GM12892 (cell line): ENCODE results near the gene CST6.

Experiments used
- DNase-seq: peaks from one replicate; pipeline ENCODE4 v3.0.0; 2011; ENCODE audit not compliant: insufficient read length
- FAIRE-seq: peaks from 2 replicates; lab custom pipeline; 2011; peaks lifted over from hg19 to GRCh38; lab: Jason Lieb, UNC
- POLR2A ChIP-seq: IDR thresholded peaks from 2 replicates; pipeline ENCODE4 v1.6.1; 2011; ENCODE audit warnings: low read depth, low read length, control low read depth
- POLR2AphosphoS5 ChIP-seq: IDR thresholded peaks from 2 replicates; pipeline ENCODE4 v1.6.1; 2011; ENCODE audit warnings: low read depth, low read length, control low read depth
- TAF1 ChIP-seq: IDR thresholded peaks from 2 replicates; pipeline ENCODE4 v1.6.1; 2011; ENCODE audit warnings: low read depth, mild to moderate bottlenecking, control low read depth, low read length, borderline replicate concordance

Gene CST6

DNA sequence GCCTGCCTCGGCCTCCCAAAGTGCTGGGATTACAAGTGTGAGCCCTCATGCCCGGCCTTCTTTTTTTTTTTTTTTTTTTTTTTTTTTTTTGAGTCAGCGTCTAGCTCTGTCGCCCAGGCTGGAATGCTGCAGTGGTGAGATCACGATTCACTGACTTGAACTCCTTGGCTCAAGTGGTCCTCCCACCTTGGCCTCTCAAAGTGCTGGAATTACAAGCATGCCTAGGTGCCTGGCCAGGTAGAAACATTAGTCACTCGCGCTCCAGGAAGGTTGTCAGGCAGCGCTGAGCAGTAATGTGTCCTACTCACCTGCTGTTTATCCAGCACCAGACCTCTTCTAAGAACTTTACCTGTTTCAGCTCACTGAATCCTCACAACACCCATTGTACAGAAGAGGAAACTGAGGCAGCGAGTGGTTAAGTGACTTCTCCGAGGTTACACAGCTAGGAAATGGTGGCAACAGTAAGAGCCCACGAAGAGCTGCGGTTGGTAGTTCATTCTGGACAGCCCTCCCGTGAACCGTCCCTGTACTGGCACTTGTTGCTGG, 496 bp upstream of the CST6 start:
- FAIRE-seq (no peak), DNase-seq (no peak)
- TF ChIP-seq POLR2A (no peak), TAF1 (no peak), POLR2AphosphoS5 (no peak)

DNA sequence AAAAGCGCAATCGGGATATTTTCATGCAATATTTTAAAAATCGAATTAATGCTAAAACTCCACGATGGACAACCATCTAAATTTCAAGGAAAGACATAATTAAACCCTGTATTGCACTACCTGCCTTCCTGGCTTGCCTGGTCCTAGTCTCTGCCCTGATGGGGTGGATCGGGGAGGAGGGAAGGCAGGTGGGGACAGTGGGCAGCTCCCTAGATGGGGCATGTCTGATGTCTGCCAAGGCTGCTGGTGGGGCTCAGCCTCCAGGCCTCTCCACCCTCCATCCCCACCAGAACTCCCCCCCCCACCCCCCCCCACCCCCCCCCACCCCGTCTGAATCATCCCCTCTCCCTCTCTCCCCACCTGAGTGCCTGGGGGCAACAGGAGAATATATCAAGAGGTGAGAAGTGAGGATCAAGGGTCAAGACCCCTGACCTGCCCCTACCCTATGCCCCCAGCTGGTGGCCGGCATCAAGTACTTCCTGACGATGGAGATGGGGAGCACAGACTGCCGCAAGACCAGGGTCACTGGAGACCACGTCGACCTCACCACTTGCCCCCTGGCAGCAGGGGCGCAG, 650 bp downstream of the CST6 start:
- TF ChIP-seq POLR2AphosphoS5 (no peak), POLR2A (no peak), TAF1 (no peak)
- DNase-seq (no peak), FAIRE-seq (no peak)

DNA sequence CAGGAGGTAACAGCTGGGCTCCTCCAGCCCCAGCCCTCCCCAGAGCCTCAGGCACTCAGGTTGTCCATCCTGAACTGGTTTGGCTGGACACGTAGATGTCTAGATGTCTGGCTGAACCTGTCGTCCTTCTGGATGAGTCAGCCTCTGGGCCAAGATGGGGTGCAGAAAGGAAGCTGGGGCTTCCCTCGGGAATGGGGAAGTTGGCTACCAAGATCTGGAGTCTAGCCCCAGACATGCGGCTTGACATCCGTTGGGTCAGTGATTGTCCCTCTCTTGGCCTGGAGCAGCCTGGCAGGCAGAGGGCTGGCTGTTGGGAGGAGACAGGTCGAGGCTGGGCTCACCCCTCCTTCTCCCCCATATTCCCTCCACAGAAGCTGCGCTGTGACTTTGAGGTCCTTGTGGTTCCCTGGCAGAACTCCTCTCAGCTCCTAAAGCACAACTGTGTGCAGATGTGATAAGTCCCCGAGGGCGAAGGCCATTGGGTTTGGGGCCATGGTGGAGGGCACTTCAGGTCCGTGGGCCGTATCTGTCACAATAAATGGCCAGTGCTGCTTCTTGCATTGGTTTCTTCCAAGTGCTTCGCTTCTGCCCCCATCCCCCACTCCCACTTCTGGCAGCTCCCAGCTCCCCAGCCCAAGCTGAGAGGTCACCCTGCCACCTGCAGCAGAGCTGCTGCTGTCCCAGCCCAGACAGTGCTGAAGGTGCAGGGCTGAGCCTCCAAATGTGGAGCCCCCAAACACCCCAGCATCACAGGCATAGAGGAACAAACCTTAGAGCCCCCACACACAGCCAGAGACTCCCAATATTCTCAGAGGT, 1.3 kb downstream of the CST6 start:
- FAIRE-seq: no peak
- TF ChIP-seq POLR2AphosphoS5: no peak
- no peak for TF ChIP-seq TAF1
- TF ChIP-seq POLR2A: no peak
- DNase-seq: no peak

DNA sequence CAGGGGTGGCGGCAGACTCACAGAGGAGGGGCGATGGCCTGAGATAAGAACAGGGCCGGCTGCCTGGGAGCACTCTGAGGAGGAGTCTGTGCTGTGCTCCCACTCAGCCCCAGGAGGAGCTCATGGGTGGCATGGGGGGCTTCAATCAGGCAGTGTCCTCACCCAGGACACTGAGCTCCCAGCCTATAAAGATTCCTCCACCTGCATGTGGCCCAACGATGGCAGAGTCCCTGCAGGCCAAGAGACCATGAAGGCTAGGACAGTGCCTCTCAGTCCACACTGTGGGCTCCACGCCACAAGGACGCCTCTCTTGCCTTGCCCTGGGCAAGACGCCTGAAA, 1.9 kb downstream of the CST6 start:
- TF ChIP-seq TAF1: no peak
- no peak for TF ChIP-seq POLR2AphosphoS5
- no peak for TF ChIP-seq POLR2A
- no peak for DNase-seq
- no peak for FAIRE-seq

DNA sequence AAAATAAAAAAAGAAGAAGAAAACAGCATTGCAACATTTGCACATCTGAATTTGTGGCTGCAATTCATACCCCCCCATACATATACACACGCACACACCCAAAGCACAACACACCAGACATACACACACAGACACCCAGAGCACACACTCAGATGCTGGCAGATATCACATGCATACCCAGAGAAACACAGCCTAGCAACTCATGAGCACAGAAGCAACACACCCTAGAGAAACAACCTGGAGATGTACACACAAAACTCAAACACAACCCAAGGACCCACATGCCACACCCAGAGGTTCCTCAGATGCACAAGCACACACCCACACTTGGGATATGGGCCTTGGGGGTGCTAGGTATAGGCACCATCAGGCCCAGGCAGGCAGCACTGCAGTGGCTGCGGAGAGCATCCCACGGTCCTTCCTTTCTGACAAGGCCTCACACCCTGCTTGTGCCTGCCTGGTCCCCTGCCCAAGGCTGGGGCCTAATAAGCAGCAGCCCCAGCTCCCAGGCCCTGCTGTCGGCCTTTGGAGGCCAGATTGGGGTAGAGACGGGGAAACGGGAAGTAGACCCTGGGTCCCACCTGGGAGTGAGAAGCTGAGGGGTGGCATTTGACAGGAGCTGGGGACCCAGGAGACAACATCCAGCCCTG, 3.1 kb downstream of the CST6 start:
- no peak for TF ChIP-seq POLR2A
- no peak for TF ChIP-seq TAF1
- no peak for TF ChIP-seq POLR2AphosphoS5
- FAIRE-seq: no peak
- no peak for DNase-seq

DNA sequence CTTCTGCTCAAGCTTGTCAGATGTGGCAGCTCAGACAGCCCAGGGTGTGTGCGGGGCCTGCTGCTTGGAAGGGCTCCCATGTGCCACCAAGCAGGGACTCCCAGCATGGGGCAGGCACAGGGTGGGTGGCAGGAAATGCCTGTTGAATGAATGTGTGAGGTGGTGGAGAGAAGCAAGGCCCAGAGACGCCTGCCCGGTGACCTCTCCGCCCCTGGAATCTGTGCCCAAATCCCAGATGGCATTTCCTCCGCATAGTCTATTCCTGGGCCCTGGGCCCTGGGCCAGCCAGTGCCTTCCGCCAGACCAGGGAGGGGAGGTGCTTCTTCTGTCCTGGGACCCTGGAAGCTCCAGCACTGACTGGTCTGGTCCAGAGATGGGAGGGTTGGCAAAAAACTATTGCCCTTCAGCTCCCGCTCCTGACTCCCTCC, 3.7 kb downstream of the CST6 start:
- FAIRE-seq (no peak), DNase-seq (no peak)
- TF ChIP-seq POLR2AphosphoS5 (no peak), TAF1 (no peak), POLR2A (no peak)

DNA sequence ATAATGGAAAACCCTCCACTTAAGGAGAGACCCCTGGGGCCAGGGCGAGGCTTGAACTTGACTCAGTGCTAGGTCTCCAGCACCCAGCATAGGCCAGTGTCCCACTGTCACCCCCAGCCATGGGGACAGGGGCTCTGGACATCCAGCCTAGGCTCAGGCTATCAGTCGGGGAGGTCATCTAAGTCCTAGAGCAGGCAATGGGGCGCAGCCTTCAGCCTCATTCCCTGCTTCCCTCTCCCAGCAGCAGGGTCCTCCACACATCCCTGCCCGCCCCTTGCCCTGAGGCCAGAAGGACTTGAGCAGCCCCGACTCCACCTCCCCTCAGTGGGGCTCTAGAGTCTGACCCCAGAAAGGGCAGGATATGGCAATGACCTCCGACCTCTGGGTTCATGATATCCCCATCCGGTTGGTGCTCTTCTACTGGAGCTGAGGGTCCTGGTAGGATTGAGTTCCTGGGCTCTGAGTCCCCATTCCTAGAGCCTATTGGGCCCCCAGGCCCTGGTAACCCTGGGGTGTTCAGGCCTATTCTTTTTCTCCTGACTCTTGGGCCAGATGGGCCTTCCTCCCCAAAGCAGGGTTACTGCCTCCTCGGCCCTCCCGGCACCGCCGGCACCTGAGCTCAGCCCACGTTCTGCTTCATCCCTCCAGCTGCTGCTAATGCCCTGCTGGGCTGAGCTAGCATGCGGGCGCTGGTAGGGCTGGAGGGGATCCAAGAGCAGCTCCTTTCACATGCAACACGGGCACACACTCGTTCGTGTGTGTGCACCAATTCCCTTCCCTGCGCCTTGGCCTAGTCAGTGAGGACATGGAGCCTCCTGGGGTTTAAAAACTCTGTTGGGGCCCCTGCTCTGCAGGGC, 4.4 kb downstream of the CST6 start:
- DNase-seq (no peak), FAIRE-seq (no peak)

DNA sequence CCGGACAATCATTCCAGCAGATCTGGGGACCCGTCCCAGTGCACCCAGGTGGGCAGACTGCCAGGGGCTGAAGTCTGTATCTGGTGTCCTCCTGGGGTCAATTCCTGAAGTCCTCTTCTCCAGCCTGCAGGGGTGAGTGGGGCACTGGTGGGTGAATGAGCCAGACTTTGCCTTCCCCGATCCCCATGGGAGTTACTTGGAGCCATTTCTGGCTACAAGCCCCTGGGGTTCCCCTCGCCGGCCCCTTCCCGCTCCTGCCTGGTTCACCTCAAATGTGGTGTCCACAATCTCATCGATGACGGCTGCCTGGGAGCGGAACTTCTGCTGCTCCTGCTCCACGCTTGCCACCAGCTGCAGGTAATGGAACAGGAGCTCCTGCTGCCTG, 5.0 kb downstream of the CST6 start:
- TF ChIP-seq POLR2AphosphoS5 (no peak), TAF1 (no peak), POLR2A (no peak)
- DNase-seq (no peak), FAIRE-seq (no peak)

More for the DNA sequence above, 4.4 kb downstream of the CST6 start:
- TF ChIP-seq POLR2A (no peak), TAF1 (no peak), POLR2AphosphoS5 (no peak)

DNA sequence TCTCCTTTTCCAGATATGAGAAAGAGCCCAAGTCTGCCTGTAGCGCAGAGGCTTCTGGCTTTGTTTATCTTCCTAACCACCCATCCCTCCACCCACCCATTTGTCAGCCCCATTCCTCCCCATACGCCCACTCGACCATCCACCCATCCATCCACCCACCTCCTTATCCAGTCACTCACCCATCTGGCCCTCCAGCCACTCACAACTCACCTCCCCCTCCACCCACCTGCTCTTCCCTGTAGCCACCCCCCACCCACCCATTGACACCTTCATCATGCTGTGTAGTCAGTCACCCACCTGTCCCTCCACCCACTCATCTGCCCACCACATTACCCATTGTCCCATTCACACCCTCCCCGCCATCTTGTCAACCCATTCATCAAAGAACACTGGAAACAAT, 5.5 kb downstream of the CST6 start:
- FAIRE-seq (no peak), DNase-seq (no peak)
- TF ChIP-seq POLR2A: no peak
- no peak for TF ChIP-seq POLR2AphosphoS5
- no peak for TF ChIP-seq TAF1

DNA sequence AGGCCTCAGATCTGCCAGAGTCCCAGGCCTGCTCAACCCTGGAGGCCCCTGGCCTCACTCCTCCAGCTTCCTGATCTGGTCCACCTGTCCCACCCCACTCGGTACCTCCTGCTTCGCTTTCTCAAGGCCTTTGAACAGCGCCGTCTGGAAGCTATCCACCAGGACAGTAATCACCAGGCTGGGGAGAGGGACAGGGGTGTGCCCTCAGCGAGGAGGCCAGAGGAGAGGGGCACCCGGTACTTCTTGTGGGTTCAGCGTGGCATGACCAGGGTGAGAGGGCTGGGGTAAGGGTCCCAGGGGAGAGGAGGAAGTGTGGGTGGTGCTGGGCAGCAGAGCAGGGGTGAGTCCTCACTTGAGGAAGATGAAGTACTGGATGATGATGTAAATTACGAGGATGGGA, 8.4 kb downstream of the CST6 start:
- no peak for TF ChIP-seq TAF1
- no peak for TF ChIP-seq POLR2AphosphoS5
- no peak for TF ChIP-seq POLR2A
- DNase-seq: no peak
- FAIRE-seq: no peak

DNA sequence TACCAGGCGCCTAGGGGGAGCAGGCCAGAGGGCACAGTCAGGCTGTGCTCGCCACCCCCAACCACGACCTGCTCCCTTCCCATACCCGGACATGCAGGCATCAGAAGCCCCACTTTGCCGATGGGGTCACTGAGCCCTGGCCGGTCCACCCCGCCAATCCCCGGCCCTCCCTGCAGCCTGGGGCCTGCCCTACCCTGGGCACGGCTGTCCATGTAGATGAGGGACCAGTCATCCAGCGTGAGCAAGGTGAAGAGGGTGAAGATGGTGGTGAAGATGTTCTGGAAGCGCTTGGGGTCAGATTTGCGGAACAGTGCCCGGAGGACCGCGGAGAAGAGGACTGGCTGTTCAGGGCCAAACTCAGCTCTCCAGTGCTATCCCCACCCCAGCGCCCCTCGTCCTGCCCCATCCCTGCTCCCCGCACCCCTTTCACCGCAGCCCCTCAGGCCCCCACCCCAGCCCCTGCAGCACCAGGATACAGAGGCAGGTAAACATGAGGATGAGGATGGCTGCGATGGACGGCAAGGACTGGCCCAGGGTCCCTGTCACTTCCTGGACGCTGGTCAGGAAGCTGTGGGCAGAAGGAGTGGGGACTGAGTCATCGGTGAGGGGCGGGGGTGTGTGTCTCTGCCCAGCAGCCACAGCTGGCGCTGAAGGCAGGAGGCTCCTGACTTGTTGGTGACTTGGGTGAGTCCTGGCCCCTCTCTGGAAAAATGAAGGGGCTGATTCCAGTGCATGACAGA, 9.0 kb downstream of the CST6 start:
- TF ChIP-seq POLR2AphosphoS5: no peak
- no peak for TF ChIP-seq TAF1
- no peak for TF ChIP-seq POLR2A
- no peak for DNase-seq
- no peak for FAIRE-seq
